GM19328 (cell line): ENCODE results near the gene KCTD14.
"Not testable (repeated sequence)": the region's sequence is repeated elsewhere in the genome, so short reads cannot be mapped to it uniquely, and the experiment has no call there.

Source experiments
- ATAC-seq: cut with Tn5 transposase; IDR thresholded peaks from one replicate; pipeline ENCODE4 v1.9.1; 2021; ENCODE audit warnings: mild to moderate bottlenecking, moderate library complexity; ENCODE audit not compliant: unreplicated experiment

The KCTD14 gene

GRCh38 chr11:78048561-78048960 is 25.5 kb upstream of the KCTD14 start:
- no peak for ATAC-seq

GRCh38 chr11:78046486-78046854 is 23.4 kb upstream of the KCTD14 start:
- ATAC-seq, result no peak

- no peak for ATAC-seq
Observed at GRCh38 chr11:78045851-78046485, 22.9 kb upstream of the KCTD14 start.

- ATAC-seq, result no peak
Observed at GRCh38 chr11:78044706-78045105, 21.6 kb upstream of the KCTD14 start.

- no peak for ATAC-seq
Observed at GRCh38 chr11:78041843-78042440, 18.9 kb upstream of the KCTD14 start.

- not testable (repeated sequence) for ATAC-seq
Observed at GRCh38 chr11:78041380-78041719, 18.3 kb upstream of the KCTD14 start.

GRCh38 chr11:78040691-78041379 is 17.8 kb upstream of the KCTD14 start:
- ATAC-seq, result no peak

- ATAC-seq, result no peak
Observed at GRCh38 chr11:78039919-78040671, 17.0 kb upstream of the KCTD14 start.

- no peak for ATAC-seq
Observed at GRCh38 chr11:78039391-78039918, 16.4 kb upstream of the KCTD14 start.

GRCh38 chr11:78038697-78039313 is 15.7 kb upstream of the KCTD14 start:
- ATAC-seq, result no peak

- no peak for ATAC-seq
Observed at GRCh38 chr11:78037825-78038620, 14.9 kb upstream of the KCTD14 start.

- ATAC-seq, result no peak
Observed at GRCh38 chr11:78037056-78037455, 14.0 kb upstream of the KCTD14 start.

- no peak for ATAC-seq
Observed at GRCh38 chr11:78036313-78036712, 13.2 kb upstream of the KCTD14 start.

- no peak for ATAC-seq
Observed at GRCh38 chr11:78034623-78035022, 11.5 kb upstream of the KCTD14 start.

- ATAC-seq, result no peak
Observed at GRCh38 chr11:78033040-78033439, 10.0 kb upstream of the KCTD14 start.

- no peak for ATAC-seq
Observed at GRCh38 chr11:78032090-78032489, 9.0 kb upstream of the KCTD14 start.

- ATAC-seq, result no peak
Observed at GRCh38 chr11:78031629-78032028, 8.6 kb upstream of the KCTD14 start.

- ATAC-seq, result no peak
Observed at GRCh38 chr11:78030429-78031325, 7.6 kb upstream of the KCTD14 start.

- not testable (repeated sequence) for ATAC-seq
Observed at GRCh38 chr11:78028423-78028822, 5.3 kb upstream of the KCTD14 start.
